NCI-H146 treated with DMSO at 0.1 percent for 48 hours (cell line): ENCODE results near the gene TMED5.

Experiments
- DNase-seq: peaks from one replicate; lab custom pipeline; 2025; ENCODE audit not compliant: unreplicated experiment; lab: John Stamatoyannopoulos, UW

TMED5 gene

DNA sequence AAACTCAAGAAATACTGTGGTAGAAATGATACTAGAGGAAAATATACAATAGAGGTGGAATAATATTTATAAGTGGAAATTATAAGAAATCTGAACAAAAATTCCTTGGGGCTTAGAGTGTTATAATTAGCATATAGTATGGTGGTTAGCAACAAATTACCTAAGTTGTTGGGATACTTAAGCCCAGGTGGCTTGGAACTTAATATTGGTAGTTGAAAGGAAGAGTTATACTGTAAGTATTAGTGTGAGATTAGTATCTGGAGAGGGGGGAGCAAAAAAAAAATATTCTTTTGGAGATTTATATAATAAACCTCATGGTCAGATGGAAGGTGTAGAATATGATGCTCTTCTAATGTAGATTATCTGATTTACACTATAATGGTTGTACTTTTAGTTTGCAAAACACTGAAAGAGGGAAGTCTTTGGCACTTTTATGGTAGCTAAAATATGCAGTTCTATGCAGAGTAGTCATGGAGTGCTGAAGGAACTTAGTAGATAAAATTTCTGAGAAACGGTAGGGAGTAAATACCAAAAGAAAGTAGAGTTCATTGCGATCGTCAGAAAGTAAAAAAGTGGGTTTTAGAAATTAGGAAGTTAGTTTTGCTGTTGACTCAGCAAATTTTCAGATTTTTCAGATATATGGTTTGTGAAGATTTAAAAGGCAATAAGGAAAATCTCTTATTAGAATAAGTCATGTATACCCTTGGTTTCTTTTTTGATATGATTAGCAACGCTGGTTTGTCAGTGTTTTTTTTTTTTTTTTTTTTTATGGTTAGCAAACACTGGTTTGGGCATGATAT is 55.5 kb downstream of the TMED5 start:
- no peak for DNase-seq

DNA sequence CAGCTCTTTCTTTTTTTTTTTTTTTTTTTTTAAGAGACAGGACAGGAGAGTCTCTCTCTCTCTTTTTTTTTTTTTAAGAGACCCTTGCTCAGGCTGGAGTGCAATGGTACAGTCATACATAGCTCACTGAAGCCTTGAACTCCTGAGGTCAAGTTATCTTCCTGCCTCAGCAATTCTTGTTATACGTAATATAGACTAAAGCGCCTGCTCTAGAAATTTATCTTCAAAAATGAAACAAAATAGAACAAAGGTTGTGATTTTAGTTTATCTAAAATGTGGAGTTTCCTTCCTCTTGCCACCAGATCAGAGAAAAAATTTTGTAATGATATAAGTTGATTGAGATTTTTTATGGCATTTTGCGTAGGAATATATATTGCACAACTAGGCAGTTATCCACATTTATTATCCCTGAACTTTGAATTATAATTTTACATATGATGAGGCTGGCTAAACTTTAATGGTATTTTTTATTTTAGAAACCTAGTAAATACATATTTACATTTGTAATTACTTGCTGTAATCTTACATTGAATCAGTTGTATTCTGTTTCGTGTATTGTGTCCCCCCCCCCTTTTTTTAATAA is 56.9 kb downstream of the TMED5 start:
- DNase-seq, result no peak

DNA sequence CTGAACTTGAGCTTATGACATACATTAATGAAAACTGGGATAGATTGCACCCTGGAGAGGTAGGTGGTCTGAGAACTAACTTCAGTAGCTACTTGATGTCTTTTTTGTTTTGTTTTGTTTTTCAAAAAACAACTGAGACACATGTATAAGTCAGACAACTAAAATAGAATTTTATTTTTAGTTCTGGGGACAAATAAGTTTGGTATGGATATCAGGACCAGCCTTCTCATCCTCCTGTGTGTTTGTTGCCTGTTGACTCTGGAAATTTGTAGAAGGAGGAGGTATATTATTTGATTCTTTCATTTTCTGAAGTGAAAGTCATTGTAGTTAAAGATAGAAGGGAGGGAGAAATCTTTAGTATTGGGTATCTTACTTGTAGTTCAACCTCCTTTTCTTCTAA is 59.6 kb downstream of the TMED5 start:
- DNase-seq, result no peak

DNA sequence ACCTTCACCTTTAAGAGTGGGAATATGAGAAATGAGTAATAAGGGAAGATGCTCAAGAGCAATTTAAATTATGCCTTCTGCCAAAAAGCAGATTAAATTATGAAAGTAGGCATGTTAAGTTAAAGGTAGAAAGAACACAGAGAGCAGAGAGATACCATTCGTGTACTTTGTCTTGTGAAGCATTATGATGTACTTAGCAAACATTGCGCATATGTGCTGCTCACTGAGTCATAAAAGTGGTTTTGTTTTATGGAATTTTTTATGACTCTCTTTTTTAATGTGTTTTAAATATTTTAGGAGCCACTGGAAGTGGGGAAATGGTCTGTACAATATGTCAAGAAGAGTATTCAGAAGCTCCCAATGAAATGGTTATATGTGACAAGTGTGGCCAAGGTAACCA is 65.8 kb downstream of the TMED5 start:
- no peak for DNase-seq

DNA sequence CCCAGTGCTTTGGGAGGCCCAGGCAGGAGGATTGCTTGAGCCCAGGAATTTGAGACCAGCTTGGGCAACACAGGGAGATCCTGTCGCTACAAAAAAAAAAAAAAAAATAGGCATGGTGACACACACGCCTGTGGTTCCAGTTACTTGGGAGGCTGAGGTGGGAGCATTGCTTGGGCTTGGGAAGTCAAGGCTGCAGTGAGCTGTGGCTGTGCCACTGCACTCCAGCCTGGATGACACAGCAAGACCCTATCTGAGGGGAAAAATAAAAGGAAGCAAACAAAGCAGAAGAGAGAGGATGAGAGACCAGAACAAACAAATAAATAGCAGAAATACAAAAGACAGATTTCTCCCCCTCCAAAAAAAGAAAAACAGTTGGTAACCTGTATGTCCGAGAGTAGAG is 67.1 kb downstream of the TMED5 start:
- no peak for DNase-seq

DNA sequence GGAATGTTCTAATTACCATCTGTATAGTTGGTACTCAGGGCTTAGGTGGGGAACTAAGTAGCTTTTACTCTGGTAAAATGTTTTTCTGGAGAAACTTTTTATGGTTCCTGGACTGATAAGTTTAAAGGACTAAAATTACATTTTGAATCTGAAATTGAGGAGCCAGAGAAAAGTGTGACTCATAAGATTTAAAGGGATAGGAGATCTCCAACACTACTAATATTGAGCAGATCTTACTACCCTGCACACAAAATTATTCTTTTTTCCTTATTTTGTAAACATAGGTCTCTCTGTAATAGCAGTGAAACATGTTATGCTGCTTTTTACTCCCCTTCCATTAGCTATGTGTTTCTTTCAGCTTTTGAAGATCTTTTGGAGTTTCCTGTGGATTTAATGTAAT is 68.7 kb downstream of the TMED5 start:
- no peak for DNase-seq

DNA sequence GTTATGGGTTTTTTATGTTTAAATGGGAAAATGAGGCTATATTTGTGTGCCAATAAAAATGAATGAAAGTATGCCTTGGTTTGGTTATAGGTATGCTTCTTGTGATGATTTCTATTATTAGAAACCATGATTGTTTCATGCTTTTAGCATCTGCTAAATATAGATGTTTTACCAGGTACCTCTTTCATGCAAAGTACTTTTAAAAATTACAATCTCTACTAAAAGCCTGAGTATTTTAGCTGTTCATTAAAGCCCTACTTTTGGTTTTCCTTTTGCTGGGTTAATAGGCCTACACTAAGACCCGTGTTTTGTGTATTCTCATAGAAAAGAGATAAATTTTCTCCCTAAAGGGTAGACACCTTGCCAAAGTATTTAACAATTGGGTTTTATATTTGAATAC is 69.1 kb downstream of the TMED5 start:
- no peak for DNase-seq

DNA sequence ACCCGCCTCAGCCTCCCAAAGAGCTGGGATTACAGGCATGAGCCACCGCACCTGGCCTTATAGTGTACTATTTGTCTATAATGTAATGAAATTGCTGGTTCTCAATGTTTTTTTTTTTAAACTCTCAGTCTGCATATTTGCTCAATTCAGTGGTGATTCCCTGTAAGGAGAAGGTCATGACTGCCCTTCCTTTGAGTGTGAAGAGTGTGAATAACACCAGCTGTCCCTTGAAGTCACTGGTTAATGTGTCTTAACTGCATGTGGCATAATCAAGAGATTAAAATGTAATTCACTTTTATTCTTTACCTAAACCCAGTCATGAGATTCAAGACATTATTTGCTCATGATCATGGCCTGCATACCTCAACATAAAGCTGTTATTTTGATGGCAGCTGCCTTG is 70.6 kb downstream of the TMED5 start:
- DNase-seq, result peak; percentile 36

DNA sequence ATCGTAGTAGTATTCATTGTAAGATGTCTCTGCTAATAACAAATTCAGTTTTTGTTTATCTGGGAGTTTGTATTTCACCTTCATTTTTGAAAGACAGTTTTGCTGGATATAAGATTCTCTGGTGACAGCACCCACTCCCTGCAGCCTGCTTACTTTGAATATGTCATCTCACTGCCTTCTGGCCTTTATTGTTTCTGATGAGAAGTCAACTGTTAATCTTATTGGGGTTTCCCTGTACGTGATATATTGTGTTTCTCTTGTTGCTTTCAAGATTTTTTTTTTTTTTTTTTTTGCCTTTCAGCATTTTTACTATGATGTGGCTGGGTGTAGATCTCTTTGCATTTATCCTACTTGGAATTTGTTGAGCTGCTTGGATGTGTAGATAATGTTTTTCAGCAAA is 71.9 kb downstream of the TMED5 start:
- no peak for DNase-seq

DNA sequence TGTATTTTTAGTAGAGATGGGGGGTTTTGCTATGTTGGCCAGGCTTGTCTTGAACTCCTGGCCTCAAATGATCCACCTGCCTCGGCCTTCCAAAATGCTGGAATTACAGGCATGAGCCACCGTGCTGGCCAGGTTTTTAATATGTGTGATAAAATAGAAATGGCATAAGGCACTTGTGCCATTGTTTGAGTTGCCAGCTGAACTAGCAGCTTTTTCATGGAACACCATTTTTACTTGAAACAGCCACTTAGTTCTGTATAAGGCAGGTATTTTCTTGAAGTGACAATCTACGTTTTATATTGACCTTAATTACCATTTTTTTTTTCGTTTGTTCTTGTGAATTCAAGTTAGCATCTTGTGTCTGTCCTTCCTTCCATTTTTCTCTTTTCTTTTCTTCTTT is 72.8 kb downstream of the TMED5 start:
- no peak for DNase-seq

DNA sequence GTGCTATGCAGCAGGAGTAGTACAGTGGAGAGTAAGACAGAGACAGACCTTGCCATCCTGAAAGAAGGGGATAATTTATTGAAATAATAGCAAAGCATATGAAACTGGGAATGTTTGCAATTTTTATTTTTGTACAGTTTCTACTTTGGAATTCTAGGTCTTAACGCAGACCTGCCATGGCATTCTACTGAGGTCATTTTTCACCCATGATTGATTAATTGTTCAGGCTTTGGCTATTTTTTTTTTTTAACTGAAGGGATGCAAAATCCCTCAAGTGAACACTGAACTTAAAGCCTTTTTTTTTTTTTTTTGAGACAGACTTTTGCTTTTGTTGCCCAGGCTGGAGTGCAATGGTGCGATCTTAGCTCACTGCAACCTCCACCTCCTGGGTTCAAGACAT is 74.0 kb downstream of the TMED5 start:
- no peak for DNase-seq

DNA sequence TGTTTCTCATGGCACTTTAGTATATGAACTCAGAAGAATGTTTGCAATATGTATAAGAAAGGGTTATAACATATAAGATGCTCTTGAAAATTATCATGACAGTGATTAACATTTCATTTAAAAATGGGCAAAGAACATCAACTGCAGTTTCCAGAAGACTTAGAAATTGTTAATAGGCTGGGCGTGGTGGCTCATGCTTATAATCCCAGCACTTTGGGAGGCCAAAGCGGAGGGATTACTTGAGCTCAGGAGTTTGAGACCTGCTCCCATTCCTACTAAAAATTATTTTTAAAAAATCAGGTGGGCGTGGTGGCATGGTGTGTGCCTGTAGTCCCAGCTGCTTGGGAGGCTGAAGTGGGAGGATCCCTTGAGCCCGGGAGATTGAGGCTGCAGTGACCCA is 78.1 kb downstream of the TMED5 start:
- DNase-seq, result no peak
